Astrocyte (in vitro differentiated cells and primary cell): ENCODE measurements around the gene RIOK3. TPM values are rescaled to one million over a fixed set of nuclear protein-coding genes. Genes with fewer than 3 reads are reported as not detected.

ENCODE experiments used
- DNase-seq: peaks from one replicate; pipeline ENCODE4 v3.0.0-alpha.2; 2010; ENCODE audit warnings: low read depth
- FAIRE-seq: peaks from 2 replicates; lab custom pipeline; 2011; peaks lifted over from hg19 to GRCh38; lab: Jason Lieb, UNC
- H2AFZ ChIP-seq: 2 replicates; pipeline ENCODE4 v1.6.0; 2012; ENCODE audit warnings: low read depth, low read length, inconsistent platforms
- H3K27ac ChIP-seq: 2 replicates; pipeline ENCODE4 v1.5.1; 2011; ENCODE audit warnings: low read depth, low read length, inconsistent platforms
- H3K27me3 ChIP-seq: 2 replicates; pipeline ENCODE4 v1.6.0; 2011; ENCODE audit warnings: low read length, inconsistent platforms; ENCODE audit not compliant: insufficient read depth
- H3K36me3 ChIP-seq: 2 replicates; pipeline ENCODE4 v1.5.1; 2011; ENCODE audit warnings: low read length, inconsistent platforms; ENCODE audit not compliant: insufficient read depth
- H3K4me1 ChIP-seq: 2 replicates; pipeline ENCODE4 v1.5.1; 2011; ENCODE audit warnings: low read length, inconsistent platforms; ENCODE audit not compliant: insufficient read depth
- H3K4me2 ChIP-seq: 2 replicates; pipeline ENCODE4 v1.6.0; 2012; ENCODE audit warnings: low read length, inconsistent platforms
- H3K4me3 ChIP-seq: 2 replicates; pipeline ENCODE4 v1.5.1; 2011; ENCODE audit warnings: low read depth, mild to moderate bottlenecking, low read length, inconsistent platforms; ENCODE audit not compliant: insufficient read depth
- H3K79me2 ChIP-seq: 2 replicates; pipeline ENCODE4 v1.6.0; 2012; ENCODE audit warnings: mild to moderate bottlenecking, low read length, inconsistent platforms; ENCODE audit not compliant: insufficient read depth
- H3K9ac ChIP-seq: 2 replicates; pipeline ENCODE4 v1.6.0; 2012; ENCODE audit warnings: mild to moderate bottlenecking, low read length, inconsistent platforms
- H3K9me3 ChIP-seq: 2 replicates; pipeline ENCODE4 v1.5.1; 2012; ENCODE audit warnings: low read depth, mild to moderate bottlenecking, low read length, inconsistent platforms; ENCODE audit not compliant: insufficient read depth
- H4K20me1 ChIP-seq: 2 replicates; pipeline ENCODE4 v1.6.0; 2012; ENCODE audit warnings: low read length, inconsistent platforms; ENCODE audit not compliant: insufficient read depth
- H3K27ac Mint-ChIP-seq: one replicate; pipeline ENCODE4 v1.8.0; 2021; ENCODE audit warnings: mild to moderate bottlenecking, mixed read lengths; ENCODE audit not compliant: unreplicated experiment
- H3K27me3 Mint-ChIP-seq: one replicate; pipeline ENCODE4 v1.8.0; 2021; ENCODE audit warnings: low read depth, mixed read lengths; ENCODE audit not compliant: unreplicated experiment
- H3K36me3 Mint-ChIP-seq: one replicate; pipeline ENCODE4 v1.8.0; 2021; ENCODE audit warnings: low read depth, mixed read lengths; ENCODE audit not compliant: unreplicated experiment
- H3K4me1 Mint-ChIP-seq: one replicate; pipeline ENCODE4 v1.8.0; 2021; ENCODE audit warnings: low read depth, mixed read lengths; ENCODE audit not compliant: unreplicated experiment
- H3K4me3 Mint-ChIP-seq: one replicate; pipeline ENCODE4 v1.8.0; 2021; ENCODE audit warnings: mild to moderate bottlenecking, moderate library complexity, mixed read lengths; ENCODE audit not compliant: unreplicated experiment
- H3K9me3 Mint-ChIP-seq: one replicate; pipeline ENCODE4 v1.8.0; 2021; ENCODE audit warnings: mild to moderate bottlenecking, mixed read lengths; ENCODE audit not compliant: unreplicated experiment
- CTCF ChIP-seq: IDR thresholded peaks from 2 replicates; pipeline ENCODE4 v1.5.1; 2011; ENCODE audit warnings: low read depth, mild to moderate bottlenecking, inconsistent platforms, low read length, moderate library complexity; ENCODE audit not compliant: insufficient read depth
- EZH2 ChIP-seq: IDR thresholded peaks from 2 replicates; pipeline ENCODE4 v1.6.1; 2012; ENCODE audit warnings: mild to moderate bottlenecking, low read length, inconsistent platforms; ENCODE audit not compliant: insufficient read depth
- total RNA-seq: library from RNA; stranded (reverse); gene quantifications from 2 replicates; pipeline ENCODE4 v1.2.1, GENCODE V29; 2021

The RIOK3 gene
- total RNA-seq, 1 donor from 2014 or later: 96.0 TPM

DNA sequence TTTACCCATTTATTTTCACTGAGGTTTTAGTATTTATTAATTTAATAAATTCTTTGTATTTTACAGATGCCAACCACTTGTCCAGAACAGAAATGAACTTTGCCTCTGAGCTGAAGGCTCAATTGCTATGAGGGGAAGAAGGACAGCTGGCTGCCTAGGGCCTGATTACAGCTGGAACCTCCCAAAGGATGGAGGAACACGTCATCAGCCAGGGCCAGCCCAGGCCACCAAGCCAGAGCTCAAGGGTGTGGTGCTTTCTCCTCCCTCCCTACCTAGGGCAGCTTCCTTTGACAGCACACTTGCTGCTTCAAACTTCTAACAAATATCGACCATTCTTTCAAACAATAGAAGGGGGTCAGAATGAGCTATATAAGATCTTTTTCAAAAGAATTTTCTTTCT lies 19.7 kb upstream of the RIOK3 start:
- peaks cover 4% of the 10 kb centered on the region for H3K36me3 Mint-ChIP-seq
- peaks cover 4% of the 10 kb centered on the region for H3K36me3 ChIP-seq
- TF ChIP-seq CTCF (no peak), EZH2 (no peak)
- H3K9me3 Mint-ChIP-seq: no peaks in the 10 kb centered on the region
- no peak overlapping the region for H3K27ac Mint-ChIP-seq
- H4K20me1 ChIP-seq: no peaks in the 10 kb centered on the region
- peaks cover 5% of the 10 kb centered on the region for H3K79me2 ChIP-seq
- no peaks in the 10 kb centered on the region for H3K27me3 ChIP-seq
- no peaks in the 10 kb centered on the region for H3K9me3 ChIP-seq
- no peak overlapping the region for H3K4me2 ChIP-seq
- H3K4me1 Mint-ChIP-seq: no peaks in the 10 kb centered on the region
- DNase-seq (no peak), FAIRE-seq (no peak)
- no peak overlapping the region for H2AFZ ChIP-seq
- peaks cover 9% of the 10 kb centered on the region for H3K4me1 ChIP-seq
- H3K4me3 Mint-ChIP-seq: no peak overlapping the region
- no peak overlapping the region for H3K27ac ChIP-seq
- H3K4me3 ChIP-seq: no peak overlapping the region
- H3K27me3 Mint-ChIP-seq: no peaks in the 10 kb centered on the region
- H3K9ac ChIP-seq: no peak overlapping the region

GRCh38 chr18:23437357-23438045 lies 15.6 kb upstream of the RIOK3 start:
- H3K9me3 Mint-ChIP-seq: no peaks in the 10 kb centered on the region
- peak overlapping the region; percentile 41 for H3K27ac ChIP-seq
- TF ChIP-seq CTCF: no peak
- TF ChIP-seq EZH2: no peak
- H2AFZ ChIP-seq: peak overlapping the region; percentile 95
- peak overlapping the region; percentile 85 for H3K9ac ChIP-seq
- peak overlapping the region; percentile 94 for H3K4me2 ChIP-seq
- H3K9me3 ChIP-seq: no peaks in the 10 kb centered on the region
- no peaks in the 10 kb centered on the region for H3K36me3 Mint-ChIP-seq
- H3K36me3 ChIP-seq: no peaks in the 10 kb centered on the region
- H3K4me3 ChIP-seq: peak overlapping the region; percentile 89
- no peaks in the 10 kb centered on the region for H3K4me1 Mint-ChIP-seq
- peak overlapping the region; percentile 75 for H3K27ac Mint-ChIP-seq
- peaks cover 5% of the 10 kb centered on the region for H3K79me2 ChIP-seq
- peak overlapping the region; percentile 98 for H3K4me3 Mint-ChIP-seq
- no peaks in the 10 kb centered on the region for H4K20me1 ChIP-seq
- peak; percentile 54 for DNase-seq
- H3K27me3 Mint-ChIP-seq: no peaks in the 10 kb centered on the region
- FAIRE-seq: no peak
- peaks cover 9% of the 10 kb centered on the region for H3K4me1 ChIP-seq
- no peaks in the 10 kb centered on the region for H3K27me3 ChIP-seq

DNA sequence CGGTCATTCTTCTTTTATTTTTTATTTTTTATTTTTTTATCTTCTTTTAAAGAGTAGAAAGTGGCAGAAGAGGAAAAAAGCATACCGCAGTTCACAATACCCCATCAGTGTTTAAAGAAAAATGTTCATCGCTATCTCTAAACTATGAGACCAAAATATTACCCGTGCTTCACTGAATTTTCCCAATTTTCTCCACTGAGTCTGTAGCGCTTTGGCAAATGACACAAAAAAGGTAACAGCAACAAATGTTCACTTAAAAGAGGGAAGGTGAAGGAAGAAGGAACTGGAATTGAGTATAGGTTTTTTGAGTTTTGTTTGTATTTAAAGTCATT lies 15.1 kb upstream of the RIOK3 start:
- H3K9ac ChIP-seq: peak overlapping the region; percentile 85

More for the DNA sequence above, 15.1 kb upstream of the RIOK3 start:
- Histone ChIP-seq H3K4me3 (peak overlapping the region; percentile 89), H2AFZ (peak overlapping the region; percentile 74), H3K9me3 (no peaks in the 10 kb centered on the region), H3K79me2 (peaks cover 5% of the 10 kb centered on the region), H3K4me1 (peaks cover 9% of the 10 kb centered on the region), H4K20me1 (no peaks in the 10 kb centered on the region), H3K27me3 (no peaks in the 10 kb centered on the region), H3K27ac (no peak overlapping the region), H3K4me2 (peak overlapping the region; percentile 94), H3K36me3 (no peaks in the 10 kb centered on the region)
- H3K4me1 Mint-ChIP-seq: no peaks in the 10 kb centered on the region
- DNase-seq (no peak), FAIRE-seq (no peak)
- no peaks in the 10 kb centered on the region for H3K27me3 Mint-ChIP-seq
- no peak for TF ChIP-seq CTCF
- no peak for TF ChIP-seq EZH2
- no peak overlapping the region for H3K27ac Mint-ChIP-seq
- no peaks in the 10 kb centered on the region for H3K36me3 Mint-ChIP-seq
- H3K4me3 Mint-ChIP-seq: peak overlapping the region; percentile 98
- H3K9me3 Mint-ChIP-seq: no peaks in the 10 kb centered on the region
